ENCODE measurements around the gene NDFIP2.
A peak's percentile ranks its signal among the peaks of the same experiment; 100 is the strongest.

Gene NDFIP2

GRCh38 chr13:79448413-79448812, 32.5 kb upstream of the NDFIP2 start:
- Histone ChIP-seq H3K79me2 (ENCODE audit: insufficient read depth, low read length) (no peaks in the 10 kb centered on the region), H3K27ac (ENCODE audit: low read length) (peak overlapping the region; percentile 41), H3K4me1 (ENCODE audit: insufficient read depth, low read length) (peaks cover 57% of the 10 kb centered on the region), H3K4me2 (ENCODE audit: insufficient read depth, low read length) (peak overlapping the region; percentile 12; the same call in 1 of the 2 replicates), H4K20me1 (ENCODE audit: insufficient read depth, low read length) (no peaks in the 10 kb centered on the region), H3K9me3 (ENCODE audit: insufficient read depth, low read length, severe bottlenecking) (no peaks in the 10 kb centered on the region), H3K36me3 (ENCODE audit: insufficient read depth, low read length) (no peaks in the 10 kb centered on the region), H2AFZ (ENCODE audit: low read depth, low read length) (peak overlapping the region; percentile 41), H3K4me3 (ENCODE audit: low read depth in 1 of 2, low read length in 2 of 2) (no peak overlapping the region), H3K9ac (ENCODE audit: low read depth, low read length) (no peak overlapping the region), H3K27me3 (ENCODE audit: insufficient read depth, low read length, poor library complexity) (no peaks in the 10 kb centered on the region)
- ATAC-seq (ENCODE audit: insufficient read depth, low read depth) (peak; percentile 13; the same call in 1 of the 3 replicates), DNase-seq (peak; percentile 42)
- TF ChIP-seq CTCF (IDR thresholded peaks at IDR 0.05; ENCODE audit: borderline replicate concordance, extremely low read depth, low read length, poor library complexity, severe bottlenecking), result no peak
- TF ChIP-seq EZH2 (IDR thresholded peaks at IDR 0.05; ENCODE audit: borderline replicate concordance, low read depth, low read length, severe bottlenecking), result no peak

- no peak overlapping the region for H3K4me3 ChIP-seq (ENCODE audit: low read depth in 1 of 2, low read length in 2 of 2)
- H2AFZ ChIP-seq (ENCODE audit: low read depth, low read length), result no peak overlapping the region
- H3K79me2 ChIP-seq (ENCODE audit: insufficient read depth, low read length), result no peaks in the 10 kb centered on the region
- H3K27ac ChIP-seq (ENCODE audit: low read length), result no peak overlapping the region
- no peak for TF ChIP-seq EZH2 (IDR thresholded peaks at IDR 0.05; ENCODE audit: borderline replicate concordance, low read depth, low read length, severe bottlenecking)
- no peak for TF ChIP-seq CTCF (IDR thresholded peaks at IDR 0.05; ENCODE audit: borderline replicate concordance, extremely low read depth, low read length, poor library complexity, severe bottlenecking)
- no peaks in the 10 kb centered on the region for H3K27me3 ChIP-seq (ENCODE audit: insufficient read depth, low read length, poor library complexity)
- no peak for ATAC-seq (ENCODE audit: insufficient read depth, low read depth)
- DNase-seq, result no peak
- H3K9me3 ChIP-seq (ENCODE audit: insufficient read depth, low read length, severe bottlenecking), result no peaks in the 10 kb centered on the region
- H3K4me2 ChIP-seq (ENCODE audit: insufficient read depth, low read length), result no peak overlapping the region
- H4K20me1 ChIP-seq (ENCODE audit: insufficient read depth, low read length), result no peaks in the 10 kb centered on the region
- peaks cover 57% of the 10 kb centered on the region for H3K4me1 ChIP-seq (ENCODE audit: insufficient read depth, low read length)
- no peaks in the 10 kb centered on the region for H3K36me3 ChIP-seq (ENCODE audit: insufficient read depth, low read length)
- H3K9ac ChIP-seq (ENCODE audit: low read depth, low read length), result no peak overlapping the region
Observed at GRCh38 chr13:79450110-79450509, 30.8 kb upstream of the NDFIP2 start.

DNA sequence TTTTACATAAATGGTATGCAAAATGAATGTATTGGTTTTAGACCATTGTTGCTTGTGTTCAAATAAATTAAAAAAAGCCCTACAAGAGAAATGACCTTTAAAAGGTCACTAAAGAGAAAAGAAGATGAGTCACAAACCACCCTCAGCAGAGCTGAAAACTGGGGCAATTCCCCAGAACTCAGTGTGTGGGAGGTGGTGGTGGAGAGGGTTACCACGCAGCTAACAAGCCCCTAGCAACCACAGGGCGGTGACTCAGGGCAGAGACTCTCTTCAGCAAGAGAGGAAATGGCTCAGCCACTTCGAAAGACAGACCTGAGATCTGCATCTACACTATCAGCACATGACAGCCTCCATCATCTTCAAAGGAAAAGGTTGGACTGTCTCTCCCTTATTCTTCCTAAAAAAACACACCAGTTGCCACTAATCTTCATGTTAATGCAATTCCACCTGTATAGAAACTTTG, 29.4 kb upstream of the NDFIP2 start:
- Histone ChIP-seq H3K9me3 (ENCODE audit: insufficient read depth, low read length, severe bottlenecking) (no peaks in the 10 kb centered on the region), H3K4me1 (ENCODE audit: insufficient read depth, low read length) (peaks cover 45% of the 10 kb centered on the region), H3K4me2 (ENCODE audit: insufficient read depth, low read length) (peak overlapping the region; percentile 70), H3K79me2 (ENCODE audit: insufficient read depth, low read length) (no peaks in the 10 kb centered on the region), H3K36me3 (ENCODE audit: insufficient read depth, low read length) (no peaks in the 10 kb centered on the region), H2AFZ (ENCODE audit: low read depth, low read length) (peak overlapping the region; percentile 77), H3K4me3 (ENCODE audit: low read depth in 1 of 2, low read length in 2 of 2) (peak overlapping the region in 1 of 2 experiments; percentile 45; a peak in 2 of 4 replicates), H3K9ac (ENCODE audit: low read depth, low read length) (peak overlapping the region; percentile 40), H4K20me1 (ENCODE audit: insufficient read depth, low read length) (no peaks in the 10 kb centered on the region), H3K27me3 (ENCODE audit: insufficient read depth, low read length, poor library complexity) (no peaks in the 10 kb centered on the region), H3K27ac (ENCODE audit: low read length) (peak overlapping the region; percentile 85)
- DNase-seq, result peak; percentile 92
- ATAC-seq (ENCODE audit: insufficient read depth, low read depth), result peak; percentile 100
- peak; percentile 32 for TF ChIP-seq CTCF (IDR thresholded peaks at IDR 0.05; ENCODE audit: borderline replicate concordance, extremely low read depth, low read length, poor library complexity, severe bottlenecking)
- TF ChIP-seq EZH2 (IDR thresholded peaks at IDR 0.05; ENCODE audit: borderline replicate concordance, low read depth, low read length, severe bottlenecking), result no peak
